Measurements from ENCODE around the gene TNK2.

GRCh38 chr3:195877136-195877715 lies 31.1 kb downstream of the TNK2 start:
- no peak for TF ChIP-seq POLR2AphosphoS5 (IDR thresholded peaks at IDR 0.05; ENCODE audit: low read depth, low read length)
- TF ChIP-seq TAF1 (IDR thresholded peaks at IDR 0.05; ENCODE audit: borderline replicate concordance, insufficient read depth, low read length), result no peak
- no peak for TF ChIP-seq REST (IDR thresholded peaks at IDR 0.05; ENCODE audit: insufficient read depth in 1 of 2, low read depth in 2 of 2, low read length in 2 of 2)

Measured in PFSK-1 (cell line).